ENCODE measurements around the gene CLDN6. TPM values are rescaled to one million over a fixed set of nuclear protein-coding genes. Genes with fewer than 3 reads are reported as not detected.

The CLDN6 gene
- total and polyA plus RNA-seq, 9 of the 15 experiments (the other 6 are each of a cell fraction or from before 2014, with no cell fraction given) = 0.22 to 0.75 (median 0.38) TPM; not detected in 3

- TF ChIP-seq STAT6 (CRISPR knock-in tag; IDR thresholded peaks at IDR 0.05) = no peak
- TF ChIP-seq ZNF77 (CRISPR knock-in tag; IDR thresholded peaks at IDR 0.05) = no peak
- TF ChIP-seq ZBTB33 (CRISPR knock-in tag; IDR thresholded peaks at IDR 0.05) = 0 out of 2 replicates have a peak, but pooled peaks have one; percentile 11
- no peak for TF ChIP-seq ATF6 (CRISPR knock-in tag; IDR thresholded peaks at IDR 0.05)
- TF ChIP-seq BCLAF1 (IDR thresholded peaks at IDR 0.05; ENCODE audit: borderline replicate concordance in 1 of 2, control insufficient read depth in 1 of 2, low read depth in 2 of 2, low read length in 1 of 2) = no peak
- TF ChIP-seq ZNF134 (CRISPR knock-in tag; conservative IDR thresholded peaks at IDR 0.05) = no peak
- no peak for TF ChIP-seq USF1 (CRISPR knock-in tag; IDR thresholded peaks at IDR 0.05)
- no peak for TF ChIP-seq ETV1 (tag; conservative IDR thresholded peaks at IDR 0.05; ENCODE audit: low read depth)
- no peak for TF ChIP-seq ZNF699 (CRISPR knock-in tag; IDR thresholded peaks at IDR 0.05; ENCODE audit: insufficient replicate concordance)
- TF ChIP-seq NFIX (CRISPR knock-in tag; IDR thresholded peaks at IDR 0.05; ENCODE audit: low read depth) = no peak
- TF ChIP-seq SMAD1 (IDR thresholded peaks at IDR 0.05; ENCODE audit: low read depth, low read length, partially characterized antibody) = no peak
- TF ChIP-seq TFE3 (CRISPR knock-in tag; IDR thresholded peaks at IDR 0.05) = no peak
- no peak for TF ChIP-seq NR4A1 (CRISPR knock-in tag; IDR thresholded peaks at IDR 0.05)
- no peak for TF ChIP-seq NR4A1 (tag; IDR thresholded peaks at IDR 0.05)
Observed at GRCh38 chr16:3015865-3016521, 2.0 kb downstream of the CLDN6 start (continued).

All from K562 (cell line).